Neural cell (in vitro differentiated cells): ENCODE measurements around the gene RPS16. TPM values are rescaled to one million over a fixed set of nuclear protein-coding genes. Genes with fewer than 3 reads are reported as not detected.

Experiments used
- H2AFZ ChIP-seq: fragments of 200-600, 300-800 bp; sonication (generic), shearing (Covaris generic); 2 replicates; pipeline ENCODE4 v1.6.0; 2014; ENCODE audit warnings: low read depth, mild to moderate bottlenecking, antibody characterized with exemption, low read length, moderate library complexity
- H3F3A ChIP-seq: fragments of 200-600 bp; shearing (Covaris generic); 2 replicates; pipeline ENCODE4 v1.6.1; 2016; ENCODE audit warnings: mild to moderate bottlenecking, moderate library complexity, mixed read lengths, antibody characterized with exemption, low read length; ENCODE audit not compliant: insufficient read depth, poor library complexity, severe bottlenecking
- H3K27ac ChIP-seq: fragments of 200-600, 300-800 bp; sonication (generic), shearing (Covaris generic); 2 replicates; pipeline ENCODE4 v1.5.1; 2014; ENCODE audit warnings: mild to moderate bottlenecking, low read length, moderate library complexity
- H3K27me3 ChIP-seq: fragments of 300-800, 200-600 bp; sonication (generic), shearing (Covaris generic); 2 replicates; pipeline ENCODE4 v1.6.0; 2014; ENCODE audit warnings: mild to moderate bottlenecking, low read depth, low read length, moderate library complexity; ENCODE audit not compliant: insufficient read depth
- H3K36me3 ChIP-seq: fragments of 300-800, 200-600 bp; sonication (generic), shearing (Covaris generic); 2 replicates; pipeline ENCODE4 v1.5.1; 2014; ENCODE audit warnings: mild to moderate bottlenecking, antibody characterized with exemption, low read length, moderate library complexity; ENCODE audit not compliant: insufficient read depth
- H3K4me2 ChIP-seq: fragments of 300-800, 200-600 bp; sonication (generic), shearing (Covaris generic); 2 replicates; pipeline ENCODE4 v1.6.0; 2014; ENCODE audit warnings: mild to moderate bottlenecking, low read length
- H3K4me3 ChIP-seq: fragments of 300-800, 200-600 bp; sonication (generic), shearing (Covaris generic); 2 replicates; pipeline ENCODE4 v1.5.1; 2014; ENCODE audit warnings: mild to moderate bottlenecking, low read length, moderate library complexity
- H3K79me2 ChIP-seq: fragments of 200-600 bp; shearing (Covaris generic); replicated peaks from 2 replicates; pipeline ENCODE4 v1.6.0; 2014; ENCODE audit warnings: mild to moderate bottlenecking, low read length, moderate library complexity; ENCODE audit not compliant: insufficient read depth
- H3K9ac ChIP-seq: fragments of 300-800, 200-600 bp; sonication (generic), shearing (Covaris generic); 2 replicates; pipeline ENCODE4 v1.6.1; 2016; ENCODE audit warnings: mild to moderate bottlenecking, low read length, mixed read lengths
- H3K9me2 ChIP-seq: fragments of 200-600 bp; shearing (Covaris generic); 2 replicates; pipeline ENCODE4 v1.6.1; 2016; ENCODE audit warnings: mild to moderate bottlenecking, low read length, mixed read lengths; ENCODE audit not compliant: insufficient read depth
- H3K9me3 ChIP-seq: fragments of 200-600, 300-800 bp; sonication (generic), shearing (Covaris generic); 2 replicates; pipeline ENCODE4 v1.6.1; 2016; ENCODE audit warnings: mild to moderate bottlenecking, mixed run types, low read length, moderate library complexity, mixed read lengths
- H4K20me1 ChIP-seq: fragments of 200-600 bp; shearing (Covaris generic); 2 replicates; pipeline ENCODE4 v1.6.1; 2016; ENCODE audit warnings: mild to moderate bottlenecking, mixed run types; ENCODE audit not compliant: insufficient read depth
- EP300 ChIP-seq: fragments of 450-650 bp; conservative IDR thresholded peaks from 2 replicates; pipeline ENCODE4 v1.6.1; 2014; ENCODE audit warnings: antibody characterized with exemption, mild to moderate bottlenecking, moderate library complexity; ENCODE audit not compliant: poor library complexity, severe bottlenecking
- EZH2 ChIP-seq: fragments of 200-600, 300-800 bp; shearing (Covaris generic), sonication (generic); IDR thresholded peaks from 2 replicates; pipeline ENCODE4 v1.6.1; 2014; ENCODE audit warnings: antibody characterized with exemption, low read length, borderline replicate concordance, mild to moderate bottlenecking; ENCODE audit not compliant: insufficient read depth, poor library complexity, severe bottlenecking
- MXI1 ChIP-seq: fragments of 450-650 bp; conservative IDR thresholded peaks from 2 replicates; pipeline ENCODE4 v1.6.1; 2014; ENCODE audit warnings: antibody characterized with exemption, mild to moderate bottlenecking; ENCODE audit not compliant: poor library complexity, severe bottlenecking
- POLR2AphosphoS5 ChIP-seq: IDR thresholded peaks from 2 replicates; pipeline ENCODE4 v1.6.1; 2012
- RAD21 ChIP-seq: fragments of 450-650 bp; conservative IDR thresholded peaks from 2 replicates; pipeline ENCODE4 v1.6.1; 2014; ENCODE audit warnings: antibody characterized with exemption, mild to moderate bottlenecking, moderate library complexity
- SMC3 ChIP-seq: fragments of 450-650 bp; conservative IDR thresholded peaks from 2 replicates; pipeline ENCODE4 v1.6.1; 2014; ENCODE audit warnings: antibody characterized with exemption, mild to moderate bottlenecking, moderate library complexity; ENCODE audit not compliant: poor library complexity
- TAF1 ChIP-seq: IDR thresholded peaks from 2 replicates; pipeline ENCODE4 v1.6.1; 2012; ENCODE audit warnings: low read depth
- polyA plus RNA-seq: library from polyadenylated mRNA; depleted of rRNA; stranded (reverse); fragments of >200 nt; gene quantifications from 2 replicates; pipeline ENCODE4 v1.2.3, GENCODE V29; 2014
- TF ChIP-seq, protein P1 (sequence below): IDR thresholded peaks from 2 replicates; pipeline ENCODE4 v1.6.1; 2012; ENCODE audit warnings: borderline replicate concordance
- TF ChIP-seq, protein P2 (sequence below): fragments of 450-650 bp; IDR thresholded peaks from 2 replicates; pipeline ENCODE4 v1.5.1; 2014; ENCODE audit warnings: antibody characterized with exemption, mild to moderate bottlenecking, moderate library complexity; ENCODE audit not compliant: poor library complexity, severe bottlenecking

Gene RPS16
- polyA plus RNA-seq, 1 donor from 2014 or later, result 22.6 TPM

- no peaks in the 10 kb centered on the region for H3K9me3 ChIP-seq
- no peak overlapping the region for H3K27ac ChIP-seq
- peaks cover 4% of the 10 kb centered on the region for H3F3A ChIP-seq
- TF ChIP-seq, protein P1, sequence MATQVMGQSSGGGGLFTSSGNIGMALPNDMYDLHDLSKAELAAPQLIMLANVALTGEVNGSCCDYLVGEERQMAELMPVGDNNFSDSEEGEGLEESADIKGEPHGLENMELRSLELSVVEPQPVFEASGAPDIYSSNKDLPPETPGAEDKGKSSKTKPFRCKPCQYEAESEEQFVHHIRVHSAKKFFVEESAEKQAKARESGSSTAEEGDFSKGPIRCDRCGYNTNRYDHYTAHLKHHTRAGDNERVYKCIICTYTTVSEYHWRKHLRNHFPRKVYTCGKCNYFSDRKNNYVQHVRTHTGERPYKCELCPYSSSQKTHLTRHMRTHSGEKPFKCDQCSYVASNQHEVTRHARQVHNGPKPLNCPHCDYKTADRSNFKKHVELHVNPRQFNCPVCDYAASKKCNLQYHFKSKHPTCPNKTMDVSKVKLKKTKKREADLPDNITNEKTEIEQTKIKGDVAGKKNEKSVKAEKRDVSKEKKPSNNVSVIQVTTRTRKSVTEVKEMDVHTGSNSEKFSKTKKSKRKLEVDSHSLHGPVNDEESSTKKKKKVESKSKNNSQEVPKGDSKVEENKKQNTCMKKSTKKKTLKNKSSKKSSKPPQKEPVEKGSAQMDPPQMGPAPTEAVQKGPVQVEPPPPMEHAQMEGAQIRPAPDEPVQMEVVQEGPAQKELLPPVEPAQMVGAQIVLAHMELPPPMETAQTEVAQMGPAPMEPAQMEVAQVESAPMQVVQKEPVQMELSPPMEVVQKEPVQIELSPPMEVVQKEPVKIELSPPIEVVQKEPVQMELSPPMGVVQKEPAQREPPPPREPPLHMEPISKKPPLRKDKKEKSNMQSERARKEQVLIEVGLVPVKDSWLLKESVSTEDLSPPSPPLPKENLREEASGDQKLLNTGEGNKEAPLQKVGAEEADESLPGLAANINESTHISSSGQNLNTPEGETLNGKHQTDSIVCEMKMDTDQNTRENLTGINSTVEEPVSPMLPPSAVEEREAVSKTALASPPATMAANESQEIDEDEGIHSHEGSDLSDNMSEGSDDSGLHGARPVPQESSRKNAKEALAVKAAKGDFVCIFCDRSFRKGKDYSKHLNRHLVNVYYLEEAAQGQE, result no peak
- TF ChIP-seq POLR2AphosphoS5, result no peak
- no peak for TF ChIP-seq SMC3
- no peak for TF ChIP-seq EP300
- TF ChIP-seq RAD21, result no peak
- no peak for TF ChIP-seq EZH2
- TF ChIP-seq, protein P2, sequence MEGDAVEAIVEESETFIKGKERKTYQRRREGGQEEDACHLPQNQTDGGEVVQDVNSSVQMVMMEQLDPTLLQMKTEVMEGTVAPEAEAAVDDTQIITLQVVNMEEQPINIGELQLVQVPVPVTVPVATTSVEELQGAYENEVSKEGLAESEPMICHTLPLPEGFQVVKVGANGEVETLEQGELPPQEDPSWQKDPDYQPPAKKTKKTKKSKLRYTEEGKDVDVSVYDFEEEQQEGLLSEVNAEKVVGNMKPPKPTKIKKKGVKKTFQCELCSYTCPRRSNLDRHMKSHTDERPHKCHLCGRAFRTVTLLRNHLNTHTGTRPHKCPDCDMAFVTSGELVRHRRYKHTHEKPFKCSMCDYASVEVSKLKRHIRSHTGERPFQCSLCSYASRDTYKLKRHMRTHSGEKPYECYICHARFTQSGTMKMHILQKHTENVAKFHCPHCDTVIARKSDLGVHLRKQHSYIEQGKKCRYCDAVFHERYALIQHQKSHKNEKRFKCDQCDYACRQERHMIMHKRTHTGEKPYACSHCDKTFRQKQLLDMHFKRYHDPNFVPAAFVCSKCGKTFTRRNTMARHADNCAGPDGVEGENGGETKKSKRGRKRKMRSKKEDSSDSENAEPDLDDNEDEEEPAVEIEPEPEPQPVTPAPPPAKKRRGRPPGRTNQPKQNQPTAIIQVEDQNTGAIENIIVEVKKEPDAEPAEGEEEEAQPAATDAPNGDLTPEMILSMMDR, result no peak
- TF ChIP-seq MXI1, result no peak
- H2AFZ ChIP-seq, result no peak overlapping the region
- H3K9ac ChIP-seq, result no peak overlapping the region
- peaks cover 16% of the 10 kb centered on the region for H3K79me2 ChIP-seq
- H3K27me3 ChIP-seq, result no peaks in the 10 kb centered on the region
- no peaks in the 10 kb centered on the region for H3K36me3 ChIP-seq
- no peaks in the 10 kb centered on the region for H4K20me1 ChIP-seq
- H3K4me2 ChIP-seq, result no peak overlapping the region
- no peaks in the 10 kb centered on the region for H3K9me2 ChIP-seq
- H3K4me3 ChIP-seq, result no peak overlapping the region
Observed at GRCh38 chr19:39438270-39438934, 2.7 kb upstream of the RPS16 start.

DNA sequence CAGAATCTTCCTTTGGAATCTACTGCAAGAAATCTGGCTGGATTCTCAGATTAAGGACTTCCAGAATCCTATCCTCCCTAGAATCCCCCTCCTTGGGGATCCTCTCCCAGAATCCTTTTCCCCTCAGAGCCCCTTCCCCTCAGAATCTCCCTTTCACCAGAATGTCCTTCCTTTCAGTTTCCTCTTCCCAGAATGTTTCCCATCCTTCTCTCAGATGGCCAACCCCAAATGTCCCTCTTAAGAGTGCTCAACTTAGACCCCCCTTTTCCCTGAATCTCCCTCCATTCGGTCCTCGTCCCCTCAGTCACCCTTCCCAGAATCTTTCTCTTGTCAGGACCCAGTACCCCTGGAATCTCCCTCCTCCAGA, 584 bp upstream of the RPS16 start:
- Histone ChIP-seq H3K4me2 (peak overlapping the region; percentile 99), H4K20me1 (no peaks in the 10 kb centered on the region), H3K36me3 (no peaks in the 10 kb centered on the region), H3K4me3 (peak overlapping the region; percentile 93), H3K9me2 (no peaks in the 10 kb centered on the region), H3K79me2 (peaks cover 16% of the 10 kb centered on the region), H3K27me3 (no peaks in the 10 kb centered on the region), H3K27ac (peak overlapping the region; percentile 95), H3F3A (peaks cover 4% of the 10 kb centered on the region), H3K9me3 (no peaks in the 10 kb centered on the region), H3K9ac (peak overlapping the region; percentile 82), H2AFZ (peak overlapping the region; percentile 93)
- TF ChIP-seq SMC3 (no peak), POLR2AphosphoS5 (no peak), EZH2 (no peak), MXI1 (no peak), TAF1 (no peak), RAD21 (no peak), EP300 (no peak)
- TF ChIP-seq, protein P2, result no peak
- TF ChIP-seq, protein P1, result no peak
